RCC 7860 (cell line): Measurements from ENCODE around the gene MAPKAP1.

ENCODE experiments used
- DNase-seq: peaks from one replicate; pipeline ENCODE4 v3.0.0-alpha.2; 2015; ENCODE audit warnings: low spot score
- FAIRE-seq: peaks from 2 replicates; lab custom pipeline; 2012; peaks lifted over from hg19 to GRCh38; lab: Jason Lieb, UNC

The MAPKAP1 gene

DNA sequence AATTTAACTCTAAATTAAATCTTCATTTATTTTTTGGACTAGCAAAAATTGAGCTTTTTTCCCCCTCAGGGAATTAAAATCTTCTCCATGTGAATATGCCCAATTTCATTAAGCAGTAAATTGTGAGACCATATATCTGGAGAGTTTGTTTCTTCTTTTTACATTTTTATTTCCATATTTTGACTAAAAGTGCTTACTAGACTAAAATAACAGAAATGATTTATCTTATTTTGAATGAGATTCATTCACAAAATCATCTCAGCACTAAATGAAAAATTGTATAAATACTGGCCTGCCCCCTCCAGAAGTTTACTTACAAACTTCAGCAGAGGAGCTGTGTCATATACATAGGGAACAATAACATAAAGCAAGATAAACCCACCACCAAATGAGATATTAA lies 26.6 kb downstream of the MAPKAP1 start:
- no peak for DNase-seq
- no peak for FAIRE-seq

DNA sequence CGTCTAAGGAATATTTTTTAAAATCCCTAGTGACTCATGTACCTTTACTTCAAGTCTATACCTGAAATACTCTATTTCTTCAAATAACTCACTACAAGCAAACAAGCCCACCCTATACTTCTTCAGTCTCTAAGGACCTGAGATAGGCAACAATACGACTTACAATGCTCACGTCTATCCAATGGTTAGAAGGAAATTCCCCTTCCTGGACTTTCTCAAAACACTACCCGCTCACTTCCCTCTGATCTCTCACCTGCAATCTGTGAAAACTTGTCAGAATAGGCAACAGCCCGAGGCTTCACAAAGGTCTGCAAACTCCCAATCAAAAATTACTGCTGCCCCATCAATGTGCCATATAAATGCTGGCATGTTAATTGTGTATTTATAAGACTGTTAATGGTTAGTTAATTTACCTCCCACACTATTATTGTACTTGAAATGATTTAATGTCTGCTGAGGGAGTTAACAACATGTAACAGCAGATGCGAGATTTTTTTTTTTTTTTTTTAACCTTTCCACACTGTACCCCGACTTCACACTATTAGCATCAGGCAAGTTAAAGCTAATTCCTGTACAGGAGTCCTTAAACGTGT lies 27.3 kb downstream of the MAPKAP1 start:
- no peak for FAIRE-seq

DNA sequence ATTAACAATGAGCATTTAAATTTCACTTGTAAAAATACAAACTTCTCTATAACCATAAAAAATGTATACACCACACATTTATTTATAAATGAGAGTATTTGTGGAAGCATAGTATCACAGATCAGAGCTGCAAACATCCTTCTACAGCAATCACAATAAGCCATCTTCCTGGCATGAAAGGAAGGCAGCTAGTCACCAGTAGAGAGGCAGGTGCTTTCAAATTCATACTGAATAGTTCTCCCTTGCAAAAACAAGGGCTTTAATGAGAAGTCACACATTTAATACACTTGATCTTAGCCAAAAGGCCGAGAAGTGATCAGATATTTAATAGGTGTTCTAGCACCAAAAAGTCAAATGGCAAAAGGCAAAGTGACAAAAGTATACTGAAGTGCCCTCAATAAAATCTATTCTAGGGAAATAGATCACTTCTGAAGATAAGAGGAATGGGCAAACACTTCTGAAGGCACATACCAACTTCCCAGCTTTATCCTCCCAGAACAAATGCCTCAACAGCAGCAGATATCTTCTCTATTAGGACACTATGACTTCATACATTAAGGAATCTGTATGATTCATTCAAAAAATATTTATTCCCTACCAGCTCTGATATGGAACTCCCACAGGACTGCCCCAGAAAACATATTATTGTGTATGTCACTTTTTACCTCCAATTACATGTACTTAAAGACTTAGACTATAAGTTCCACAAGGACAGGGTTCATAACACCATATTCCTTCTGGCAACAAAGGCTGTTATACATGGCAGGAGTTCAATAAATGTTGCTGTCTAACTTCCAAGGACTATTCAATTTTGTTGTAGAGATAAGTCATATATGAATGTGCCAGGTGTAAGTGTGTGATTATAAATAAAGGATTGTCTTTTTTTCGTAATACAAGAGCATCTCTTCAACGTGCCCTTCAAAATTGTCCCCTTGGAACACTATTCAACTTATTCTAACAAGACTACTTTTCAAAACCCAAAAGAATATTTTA lies 31.7 kb downstream of the MAPKAP1 start:
- DNase-seq (peak; percentile 97), FAIRE-seq (peak; percentile 98)

More for the DNA sequence above, 27.3 kb downstream of the MAPKAP1 start:
- DNase-seq: no peak

DNA sequence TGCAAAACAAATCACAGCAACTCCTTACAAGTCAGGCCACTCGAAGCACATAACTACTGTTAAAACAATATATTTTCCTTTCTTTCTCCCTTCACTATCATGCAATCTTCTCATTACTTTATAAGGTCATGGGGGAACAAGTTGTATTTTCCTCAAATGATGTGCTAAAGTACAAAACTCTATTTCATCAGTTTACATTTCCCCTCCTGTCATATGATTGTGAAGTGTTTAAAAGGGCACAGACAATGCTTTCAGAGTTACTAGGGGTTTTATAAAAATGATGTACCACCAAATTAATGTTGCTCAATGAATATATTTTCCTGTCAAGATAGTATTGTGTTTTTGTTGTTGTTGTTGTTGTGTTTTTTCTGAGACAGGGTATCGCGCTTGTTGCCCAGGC lies 34.1 kb downstream of the MAPKAP1 start:
- no peak for FAIRE-seq
- no peak for DNase-seq

DNA sequence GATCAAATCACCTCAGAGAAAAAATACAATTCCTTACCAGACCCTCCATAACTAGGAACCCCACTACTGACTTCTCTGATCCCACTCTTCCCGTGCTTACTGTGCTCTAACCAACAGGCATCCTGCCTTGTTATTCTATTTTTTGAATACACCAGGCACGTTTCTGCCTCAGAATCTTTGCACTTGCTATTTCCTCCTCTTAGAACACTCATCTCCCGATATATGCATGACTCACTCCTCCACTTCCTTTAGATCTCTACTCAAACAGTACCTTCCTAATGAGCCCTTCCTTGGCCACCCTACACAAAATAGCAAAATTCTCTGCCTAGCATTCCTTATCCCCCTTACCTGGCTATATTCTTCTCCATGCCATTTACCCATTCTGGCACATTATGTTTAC lies 43.9 kb downstream of the MAPKAP1 start:
- DNase-seq (peak; percentile 73), FAIRE-seq (peak; percentile 76)

DNA sequence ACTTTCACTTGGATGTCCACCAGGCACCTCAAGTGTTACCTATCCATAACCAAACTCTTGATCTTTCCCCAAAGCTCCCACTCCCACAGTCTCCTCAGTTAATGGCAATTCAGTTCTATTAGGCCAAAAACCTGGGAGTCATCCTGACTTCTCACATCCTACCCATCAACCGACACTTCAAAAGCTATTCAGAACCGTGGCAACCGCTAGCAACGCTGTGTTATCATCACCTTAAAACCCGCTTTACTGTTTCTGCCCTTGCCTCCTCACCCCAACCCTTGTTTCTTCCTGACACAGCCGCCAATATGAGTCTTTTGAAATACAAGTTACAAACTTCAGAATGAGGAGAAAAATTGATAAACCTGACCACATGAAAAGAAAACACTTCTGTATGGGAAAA lies 46.5 kb downstream of the MAPKAP1 start:
- FAIRE-seq (no peak), DNase-seq (no peak)

DNA sequence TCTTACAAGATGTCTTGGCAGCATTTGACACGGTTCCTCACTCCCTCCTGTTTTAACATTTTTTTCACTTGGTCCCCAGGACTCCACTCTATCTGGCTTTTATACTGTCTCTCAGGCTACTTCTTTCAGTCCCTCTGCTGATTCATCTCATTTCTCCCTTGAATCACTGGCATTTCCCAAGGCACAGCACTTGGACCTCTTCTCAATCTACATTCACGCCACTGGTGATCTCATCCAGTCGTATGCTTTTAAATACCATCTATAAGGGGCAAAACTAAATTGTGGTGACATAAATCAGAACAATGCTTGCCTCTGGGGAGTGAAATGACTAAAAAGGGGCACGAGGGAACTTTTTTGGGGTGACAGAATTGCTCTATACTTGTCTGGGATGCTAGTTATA lies 47.1 kb downstream of the MAPKAP1 start:
- FAIRE-seq: peak; percentile 86
- peak; percentile 78 for DNase-seq

DNA sequence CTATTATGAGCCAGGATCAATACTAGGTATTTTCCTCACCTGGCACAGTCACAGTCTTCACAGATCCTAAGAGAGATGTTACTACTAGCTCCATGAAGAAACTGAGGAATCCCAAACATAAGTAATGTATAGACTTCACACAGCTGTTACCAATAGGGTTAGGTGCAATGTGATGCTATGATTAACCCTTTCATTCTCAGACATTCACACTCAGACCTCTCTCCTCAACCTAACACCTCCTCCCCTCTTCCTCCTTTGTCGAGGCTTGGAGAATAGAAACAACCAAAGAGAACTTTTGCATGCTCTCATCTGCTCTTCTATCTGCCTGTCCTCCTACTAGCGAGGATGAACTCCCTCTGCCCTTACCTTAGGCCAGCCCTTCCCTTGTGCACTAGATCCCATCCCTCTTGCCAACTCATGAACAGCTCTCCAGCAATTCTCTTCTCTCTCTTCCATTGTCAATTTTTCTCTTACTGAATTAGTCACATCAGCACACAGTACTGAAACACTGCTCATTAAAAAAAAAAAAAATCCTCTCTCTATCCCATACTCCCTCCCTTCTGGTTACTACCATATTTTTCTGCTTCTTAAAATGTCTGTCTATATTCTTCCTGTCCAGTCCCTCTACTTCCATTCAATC lies 47.7 kb downstream of the MAPKAP1 start:
- peak; percentile 15 for DNase-seq
- FAIRE-seq: no peak

DNA sequence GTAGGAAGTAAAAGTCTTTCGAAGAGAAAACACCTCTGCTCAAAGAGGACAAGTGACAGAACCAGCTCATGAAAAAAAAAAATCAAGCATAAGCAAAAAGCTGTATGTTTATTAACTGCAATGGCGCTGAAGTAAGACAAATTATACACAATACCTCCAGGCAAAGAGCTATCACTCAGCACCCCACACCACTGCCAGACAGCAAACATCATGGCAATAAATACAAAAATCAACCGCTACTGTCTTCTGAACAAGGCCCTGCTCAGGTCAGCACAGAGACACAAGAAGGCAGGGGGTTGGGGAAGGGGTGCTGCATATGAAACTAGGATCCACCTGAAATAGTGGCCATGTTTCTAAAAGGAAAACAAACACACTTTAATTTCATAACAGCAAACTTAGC lies 50.4 kb downstream of the MAPKAP1 start:
- DNase-seq (no peak), FAIRE-seq (no peak)

DNA sequence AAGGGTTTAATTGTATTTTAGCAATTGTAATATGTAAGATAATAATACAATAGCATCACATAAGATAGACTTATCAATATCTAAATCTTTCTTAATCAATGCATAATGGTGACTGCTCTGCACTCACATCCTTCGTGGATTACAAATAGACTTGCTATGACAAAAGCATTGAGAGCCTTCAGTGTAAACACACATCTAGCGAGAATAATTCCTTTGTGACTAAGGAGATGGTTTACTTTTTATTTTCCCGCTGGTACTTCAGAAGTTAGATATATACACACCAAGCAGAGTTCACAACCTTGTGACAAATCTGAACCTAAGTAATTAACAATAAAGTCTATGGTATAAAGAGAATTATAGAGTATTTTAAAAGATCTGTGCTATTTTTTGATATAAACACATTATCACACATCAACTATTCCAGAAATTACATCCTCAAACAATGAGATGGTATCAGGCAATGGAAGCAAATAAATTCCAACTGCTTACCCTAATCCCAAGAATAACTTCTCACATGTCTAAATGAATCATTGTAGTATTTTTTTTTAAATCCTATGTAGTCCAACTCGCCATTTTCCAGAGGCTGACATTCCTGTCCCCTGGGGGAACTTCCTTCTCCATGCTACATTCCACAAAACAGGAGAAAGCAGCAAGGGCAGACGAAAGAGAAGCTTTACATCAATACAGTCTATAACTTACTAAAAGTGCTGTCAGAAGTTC lies 51.2 kb downstream of the MAPKAP1 start:
- no peak for FAIRE-seq
- no peak for DNase-seq

DNA sequence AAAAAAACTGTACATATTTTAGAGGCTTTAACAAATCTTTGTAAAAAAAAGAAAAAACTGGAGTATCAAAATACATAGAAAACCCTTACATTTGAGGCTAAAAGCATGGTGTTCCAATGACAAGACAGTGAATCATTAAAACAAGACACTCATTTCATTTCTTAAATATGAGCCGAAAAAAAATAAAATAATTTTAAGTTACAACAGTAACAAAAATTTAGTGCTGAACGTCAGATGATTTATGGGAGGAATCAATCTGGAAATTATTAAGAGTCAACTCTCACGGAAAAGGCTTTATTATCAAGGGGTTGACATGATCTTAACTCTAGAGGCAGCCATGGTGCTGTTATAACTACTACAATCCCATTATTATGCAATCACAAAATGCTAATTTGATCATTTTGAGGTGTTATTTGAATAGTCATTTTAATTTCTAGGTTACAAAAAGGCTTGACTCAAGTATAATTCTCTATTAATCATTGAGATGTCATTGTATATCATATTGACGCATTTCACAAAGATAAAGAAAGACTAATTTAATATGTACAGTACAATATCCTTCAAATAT lies 51.9 kb downstream of the MAPKAP1 start:
- DNase-seq: no peak
- FAIRE-seq: no peak

DNA sequence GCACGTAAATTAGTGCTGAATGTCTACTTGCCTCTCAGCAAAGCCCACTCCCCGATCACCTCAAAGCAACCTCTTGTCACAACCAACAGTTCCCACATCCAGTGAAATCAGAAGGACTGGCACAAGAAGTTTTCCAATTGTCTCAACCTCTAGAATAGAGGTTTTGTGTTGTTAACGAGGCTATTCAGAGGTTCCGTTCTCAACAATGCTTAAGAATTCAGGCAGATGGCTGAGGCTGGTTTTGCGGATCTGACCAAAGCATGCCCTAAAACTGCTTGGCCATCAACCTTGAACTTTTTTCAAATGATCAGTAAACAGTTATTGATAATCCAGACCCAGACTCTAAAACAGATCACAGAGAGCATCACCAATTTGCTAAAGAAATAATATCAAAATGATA lies 52.9 kb downstream of the MAPKAP1 start:
- DNase-seq (no peak), FAIRE-seq (no peak)

DNA sequence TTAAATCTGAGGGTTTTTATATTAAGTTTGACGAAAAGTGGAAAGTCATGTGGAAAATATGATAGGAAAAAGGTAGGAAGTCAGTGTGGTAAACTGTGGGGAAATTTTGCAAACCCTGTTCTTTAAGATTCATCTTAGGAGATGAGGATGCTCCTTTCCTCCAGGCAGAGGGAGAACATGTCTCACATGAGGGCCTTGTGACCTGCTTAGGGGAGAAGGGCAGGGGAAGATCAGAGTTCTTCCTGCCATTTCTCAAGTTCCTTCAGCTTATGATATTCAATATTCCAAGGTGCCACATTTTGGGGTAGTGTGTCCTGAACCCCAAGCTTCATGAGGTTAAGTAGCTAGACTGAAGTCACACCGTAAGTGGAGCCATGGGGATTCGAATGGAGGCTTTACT lies 53.7 kb downstream of the MAPKAP1 start:
- FAIRE-seq: no peak

DNA sequence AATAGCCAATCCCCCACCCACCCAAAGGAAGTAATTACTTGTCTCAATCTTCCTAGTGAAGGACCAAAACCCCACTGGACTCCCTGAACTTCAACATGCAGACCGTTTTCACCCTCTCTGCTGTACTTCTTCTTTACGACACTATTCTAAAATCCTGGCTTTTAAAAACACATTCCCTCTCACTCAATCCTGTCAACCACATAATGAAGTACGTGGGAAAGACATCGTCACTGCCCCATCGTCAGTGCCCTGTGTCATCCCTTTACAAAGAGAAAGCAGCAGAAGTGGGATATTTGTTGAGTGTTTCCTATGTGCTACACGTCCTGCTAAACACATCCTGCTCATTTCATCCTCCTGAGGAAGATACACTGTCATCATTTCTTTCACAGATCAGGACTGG lies 54.2 kb downstream of the MAPKAP1 start:
- DNase-seq (no peak), FAIRE-seq (no peak)

More for the DNA sequence above, 53.7 kb downstream of the MAPKAP1 start:
- DNase-seq: no peak

DNA sequence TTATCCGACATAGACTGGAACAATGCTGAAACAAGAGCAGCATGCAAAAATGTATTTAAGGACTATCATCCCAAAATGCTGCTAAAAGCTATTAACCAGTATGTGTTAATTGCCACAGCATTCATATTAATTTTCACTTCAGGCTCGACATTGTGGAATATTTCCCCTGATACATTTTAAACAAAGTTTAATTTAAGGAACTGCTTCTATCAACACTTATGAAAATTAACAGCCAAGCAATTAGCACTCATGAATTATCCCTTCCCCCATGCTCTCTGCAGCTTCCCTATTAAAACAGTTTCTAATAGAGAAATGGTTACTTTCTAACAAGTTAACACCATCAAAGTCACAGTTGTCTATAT lies 54.8 kb downstream of the MAPKAP1 start:
- DNase-seq: no peak
- FAIRE-seq: no peak

DNA sequence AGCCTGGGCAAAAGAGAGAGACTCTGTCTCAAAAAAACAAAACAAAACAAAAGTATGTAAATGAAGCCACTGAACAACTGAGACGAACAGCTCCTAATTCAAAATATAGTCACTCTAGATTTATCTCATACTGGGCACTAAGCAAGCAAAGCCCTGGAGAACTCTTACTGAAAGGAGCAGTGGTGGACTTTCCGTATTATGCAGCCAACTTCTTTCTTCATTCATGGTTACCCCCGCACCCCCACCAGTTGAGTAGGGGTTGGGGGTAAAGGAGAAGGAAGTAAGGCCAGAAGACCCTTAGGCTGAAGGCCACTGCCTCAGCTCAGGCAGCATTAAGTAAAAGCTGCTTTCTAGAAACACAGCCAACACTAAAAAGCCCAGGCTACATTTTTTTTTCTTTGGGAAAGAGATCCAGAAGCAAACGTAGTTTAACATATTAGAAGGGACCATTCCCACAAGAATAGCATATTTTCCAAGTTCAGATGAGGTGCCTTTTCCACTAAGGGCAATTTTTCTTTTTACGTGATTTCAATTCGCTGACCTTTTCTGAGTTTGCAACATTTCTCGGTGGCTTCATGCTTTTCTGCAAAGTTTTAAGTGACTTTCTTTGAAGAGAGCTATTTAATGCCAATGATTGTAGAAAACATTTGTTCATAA lies 55.3 kb downstream of the MAPKAP1 start:
- no peak for FAIRE-seq
- no peak for DNase-seq

DNA sequence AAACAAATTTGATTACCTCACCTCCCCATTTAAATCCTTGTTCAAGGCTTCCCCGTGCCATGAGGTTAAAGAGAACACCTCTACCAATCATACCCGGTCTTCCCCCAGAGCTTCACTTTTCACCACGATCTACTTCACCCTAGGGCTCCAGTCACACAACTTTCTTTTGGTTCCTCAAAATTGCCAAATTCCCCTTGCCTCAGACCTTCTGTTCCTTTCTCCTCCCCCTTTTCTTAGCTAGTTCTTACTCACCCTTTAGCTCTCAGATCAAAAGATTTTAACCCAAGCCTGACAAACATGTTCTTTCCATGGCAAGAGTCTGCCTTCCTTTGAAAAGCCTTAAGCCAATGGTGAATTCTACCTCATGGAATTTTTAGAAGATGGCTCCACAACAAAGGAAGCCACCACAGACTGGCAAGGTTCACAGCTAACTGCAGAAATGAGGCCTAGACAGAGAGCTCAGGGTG lies 56.7 kb downstream of the MAPKAP1 start:
- peak; percentile 25 for DNase-seq

DNA sequence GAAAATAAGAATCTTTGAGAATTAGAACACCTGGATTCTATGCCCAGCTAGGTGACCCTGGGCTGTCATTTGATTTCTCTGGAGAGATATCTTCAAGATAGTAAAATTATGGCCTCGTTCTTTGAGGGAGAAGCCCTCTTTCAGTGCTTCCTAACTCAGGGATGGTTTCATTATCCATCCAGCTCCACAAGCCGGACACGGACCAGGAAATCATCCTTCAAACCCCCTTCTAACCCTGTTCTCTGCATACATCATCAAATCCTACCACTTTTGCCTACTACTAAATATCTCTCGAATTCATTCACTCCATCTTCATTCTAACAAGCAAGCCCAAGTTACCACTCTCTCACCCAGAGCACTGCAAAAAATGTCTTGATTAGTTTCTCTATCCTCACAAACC lies 57.2 kb downstream of the MAPKAP1 start:
- no peak for FAIRE-seq

More for the DNA sequence above, 56.7 kb downstream of the MAPKAP1 start:
- no peak for FAIRE-seq

DNA sequence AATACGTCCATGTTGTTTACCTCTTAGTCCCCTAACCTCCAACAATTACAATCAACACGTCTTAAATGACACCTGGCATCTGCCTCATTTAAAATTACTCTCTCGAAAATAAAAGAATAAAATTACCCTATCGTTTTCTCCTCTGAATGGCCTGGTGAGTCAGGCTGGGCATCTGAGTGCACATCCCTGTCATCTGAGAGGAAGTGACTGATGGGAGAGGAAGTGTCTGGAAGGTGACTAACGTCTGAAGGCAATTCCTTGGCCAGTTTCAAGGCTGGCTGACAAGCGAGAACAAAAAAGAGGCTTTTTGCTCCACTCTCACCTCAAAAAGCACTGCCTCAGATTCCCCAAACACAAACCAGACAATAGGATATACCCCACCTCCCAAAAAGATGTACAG lies 57.7 kb downstream of the MAPKAP1 start:
- DNase-seq: peak; percentile 86
- peak; percentile 90 for FAIRE-seq

More for the DNA sequence above, 57.2 kb downstream of the MAPKAP1 start:
- DNase-seq: no peak

DNA sequence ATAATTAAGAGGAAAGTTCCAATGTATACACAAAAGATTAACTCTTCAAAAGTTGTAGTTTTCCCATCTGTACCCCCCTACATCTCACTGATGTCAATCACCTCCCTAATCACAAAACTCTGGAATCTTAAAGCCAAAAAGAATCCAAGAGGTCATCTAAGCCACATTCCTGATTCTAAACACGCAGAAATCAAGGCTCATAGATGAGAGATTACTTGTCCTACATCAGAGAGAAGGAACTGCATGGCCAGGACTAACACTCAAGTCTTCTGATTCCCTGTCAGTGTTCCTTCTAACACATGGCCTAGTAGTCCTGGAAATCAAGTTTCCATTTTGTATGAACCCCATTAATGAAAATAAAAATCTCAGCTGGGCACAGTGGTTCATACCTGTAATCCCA lies 58.7 kb downstream of the MAPKAP1 start:
- FAIRE-seq (no peak), DNase-seq (no peak)
